GM20431 (cell line): ENCODE results near the gene SPAG5.

Experiments
- in situ Hi-C: fragments of 300-500 bp; cut with MseI, MboI; formaldehyde crosslinking; loops from one replicate; pipeline ENCODE4 v1.15.0; 2020; ENCODE audit warnings: low sequenced_read_pairs; ENCODE audit not compliant: unreplicated experiment

The SPAG5 gene, protein sequence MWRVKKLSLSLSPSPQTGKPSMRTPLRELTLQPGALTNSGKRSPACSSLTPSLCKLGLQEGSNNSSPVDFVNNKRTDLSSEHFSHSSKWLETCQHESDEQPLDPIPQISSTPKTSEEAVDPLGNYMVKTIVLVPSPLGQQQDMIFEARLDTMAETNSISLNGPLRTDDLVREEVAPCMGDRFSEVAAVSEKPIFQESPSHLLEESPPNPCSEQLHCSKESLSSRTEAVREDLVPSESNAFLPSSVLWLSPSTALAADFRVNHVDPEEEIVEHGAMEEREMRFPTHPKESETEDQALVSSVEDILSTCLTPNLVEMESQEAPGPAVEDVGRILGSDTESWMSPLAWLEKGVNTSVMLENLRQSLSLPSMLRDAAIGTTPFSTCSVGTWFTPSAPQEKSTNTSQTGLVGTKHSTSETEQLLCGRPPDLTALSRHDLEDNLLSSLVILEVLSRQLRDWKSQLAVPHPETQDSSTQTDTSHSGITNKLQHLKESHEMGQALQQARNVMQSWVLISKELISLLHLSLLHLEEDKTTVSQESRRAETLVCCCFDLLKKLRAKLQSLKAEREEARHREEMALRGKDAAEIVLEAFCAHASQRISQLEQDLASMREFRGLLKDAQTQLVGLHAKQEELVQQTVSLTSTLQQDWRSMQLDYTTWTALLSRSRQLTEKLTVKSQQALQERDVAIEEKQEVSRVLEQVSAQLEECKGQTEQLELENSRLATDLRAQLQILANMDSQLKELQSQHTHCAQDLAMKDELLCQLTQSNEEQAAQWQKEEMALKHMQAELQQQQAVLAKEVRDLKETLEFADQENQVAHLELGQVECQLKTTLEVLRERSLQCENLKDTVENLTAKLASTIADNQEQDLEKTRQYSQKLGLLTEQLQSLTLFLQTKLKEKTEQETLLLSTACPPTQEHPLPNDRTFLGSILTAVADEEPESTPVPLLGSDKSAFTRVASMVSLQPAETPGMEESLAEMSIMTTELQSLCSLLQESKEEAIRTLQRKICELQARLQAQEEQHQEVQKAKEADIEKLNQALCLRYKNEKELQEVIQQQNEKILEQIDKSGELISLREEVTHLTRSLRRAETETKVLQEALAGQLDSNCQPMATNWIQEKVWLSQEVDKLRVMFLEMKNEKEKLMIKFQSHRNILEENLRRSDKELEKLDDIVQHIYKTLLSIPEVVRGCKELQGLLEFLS

DNA sequence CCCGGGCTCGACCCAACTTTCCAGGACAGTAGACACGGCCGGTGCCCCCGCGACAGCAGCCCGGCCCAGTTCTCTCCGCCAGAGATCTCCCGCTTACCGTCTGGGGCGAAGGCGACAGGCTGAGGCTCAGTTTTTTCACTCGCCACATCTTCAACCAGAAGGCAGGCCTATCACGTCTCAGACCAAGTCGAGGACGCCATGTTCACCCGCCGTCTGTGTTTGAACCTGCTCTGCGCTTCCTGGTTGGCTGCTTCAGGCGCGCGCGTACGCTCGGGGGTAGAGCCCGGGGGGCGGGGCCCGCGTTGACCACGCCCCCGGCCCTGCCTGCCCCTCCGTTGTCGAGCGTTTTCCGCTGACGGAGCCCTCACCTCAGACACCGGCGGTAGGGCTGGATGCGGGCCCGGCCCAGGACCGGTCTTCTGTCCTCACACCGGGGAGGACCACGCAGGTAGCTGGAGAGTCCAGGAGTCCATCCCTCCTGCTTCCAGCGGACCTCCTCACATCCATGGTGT lies at the start of gene SPAG5:
TSS of gene SPAG5 (minus strand) at position 227 of the 512 bp plus-strand sequence. CDS start at position 148, 79 bp downstream.
- in situ Hi-C loops: no loop called here

DNA sequence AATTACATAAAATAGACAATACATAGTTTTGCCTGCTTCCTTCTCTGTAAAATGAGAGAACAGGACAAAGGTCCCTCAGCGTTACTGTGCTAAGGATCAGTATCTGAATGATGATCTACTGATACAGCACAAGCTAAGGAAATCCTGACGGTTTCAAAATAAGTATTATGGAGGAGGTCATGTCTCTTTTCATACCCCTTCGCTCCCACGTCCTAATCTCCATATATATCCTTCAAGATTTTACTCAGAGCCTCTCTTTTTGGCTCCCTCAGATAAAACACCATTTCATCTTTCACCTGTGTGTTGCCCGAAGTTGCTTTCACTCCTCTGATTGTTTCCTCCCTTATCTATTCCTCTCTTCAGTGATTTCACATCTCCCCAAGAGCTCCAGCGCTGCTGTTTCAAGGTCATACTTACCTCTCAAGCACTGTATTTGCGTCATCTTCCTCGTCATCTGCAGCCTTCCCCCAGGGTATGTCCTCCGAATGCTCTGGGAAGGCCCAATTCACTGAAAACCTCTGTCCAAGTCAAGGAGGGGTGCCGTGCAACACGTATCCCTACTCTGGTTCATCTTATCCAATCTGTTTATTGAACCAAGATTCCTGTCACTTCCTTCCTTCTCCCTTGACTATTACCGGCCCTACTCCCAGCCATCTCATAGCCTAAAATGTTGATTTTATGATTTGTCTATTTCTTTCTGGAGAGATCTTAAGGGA lies 47.4 kb upstream of the SPAG5 start:
- in situ Hi-C loops: no loop called here

DNA sequence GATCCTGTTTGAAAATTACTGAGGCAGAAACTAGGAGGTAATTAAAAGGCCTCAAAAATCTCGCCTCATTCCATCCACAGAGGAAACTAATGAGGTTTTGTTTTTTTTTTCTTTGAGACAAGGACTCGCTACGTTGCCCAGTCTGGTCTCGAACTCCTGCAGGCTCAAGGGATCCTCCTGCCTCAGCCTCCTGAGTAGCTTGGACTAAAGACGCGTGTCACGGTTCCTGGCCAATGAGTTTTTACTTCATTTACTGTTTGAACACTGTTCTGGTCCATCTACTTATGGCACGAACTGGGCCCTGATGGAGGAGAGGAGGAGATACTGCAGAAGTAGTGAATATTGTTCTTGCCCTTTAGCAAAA lies 46.7 kb upstream of the SPAG5 start:
- in situ Hi-C loops: no loop called here

DNA sequence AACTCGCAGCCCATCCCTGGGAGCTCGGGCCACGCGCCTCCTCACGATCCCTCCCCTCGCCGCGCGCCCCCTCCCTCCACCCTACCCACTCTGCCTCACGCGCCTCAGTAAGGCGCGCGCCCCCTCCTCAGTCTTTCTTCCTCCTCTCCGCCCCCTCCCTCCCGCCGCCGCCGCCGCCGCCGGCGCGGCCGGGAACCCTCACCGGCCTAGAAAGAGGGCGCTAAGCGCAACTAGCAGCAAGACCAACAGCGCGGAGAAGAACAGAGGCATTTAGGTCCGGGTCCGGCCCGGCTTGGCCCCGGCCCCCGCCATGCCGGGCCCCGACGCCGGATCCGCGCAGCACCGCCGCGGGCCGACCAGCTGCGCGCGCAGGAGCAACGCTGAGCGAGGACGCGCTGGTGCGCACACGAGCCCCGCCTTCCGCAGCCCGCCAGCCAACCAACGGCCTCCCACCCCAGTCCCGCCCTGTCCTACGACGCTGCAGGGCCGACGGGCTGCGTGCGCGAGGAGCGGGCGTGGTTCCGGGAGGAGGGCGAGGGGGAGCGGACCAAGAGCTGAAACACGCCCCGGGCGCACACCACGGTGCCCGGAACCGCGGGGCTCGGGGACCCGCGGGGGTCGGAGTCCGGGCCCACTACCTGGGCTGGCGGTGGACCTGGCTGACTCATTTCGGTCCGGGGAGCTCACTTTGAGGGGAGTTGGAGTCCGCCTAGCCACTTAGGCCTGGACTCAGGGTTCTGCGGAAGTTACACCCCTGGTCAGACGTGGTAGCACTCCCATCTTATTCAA lies 46.2 kb upstream of the SPAG5 start, which contains the start of gene BLTP2:
TSS of gene BLTP2 (minus strand) at position 372 of the 789 bp plus-strand sequence. CDS start at position 270, 102 bp downstream.
- in situ Hi-C loops: no loop called here

DNA sequence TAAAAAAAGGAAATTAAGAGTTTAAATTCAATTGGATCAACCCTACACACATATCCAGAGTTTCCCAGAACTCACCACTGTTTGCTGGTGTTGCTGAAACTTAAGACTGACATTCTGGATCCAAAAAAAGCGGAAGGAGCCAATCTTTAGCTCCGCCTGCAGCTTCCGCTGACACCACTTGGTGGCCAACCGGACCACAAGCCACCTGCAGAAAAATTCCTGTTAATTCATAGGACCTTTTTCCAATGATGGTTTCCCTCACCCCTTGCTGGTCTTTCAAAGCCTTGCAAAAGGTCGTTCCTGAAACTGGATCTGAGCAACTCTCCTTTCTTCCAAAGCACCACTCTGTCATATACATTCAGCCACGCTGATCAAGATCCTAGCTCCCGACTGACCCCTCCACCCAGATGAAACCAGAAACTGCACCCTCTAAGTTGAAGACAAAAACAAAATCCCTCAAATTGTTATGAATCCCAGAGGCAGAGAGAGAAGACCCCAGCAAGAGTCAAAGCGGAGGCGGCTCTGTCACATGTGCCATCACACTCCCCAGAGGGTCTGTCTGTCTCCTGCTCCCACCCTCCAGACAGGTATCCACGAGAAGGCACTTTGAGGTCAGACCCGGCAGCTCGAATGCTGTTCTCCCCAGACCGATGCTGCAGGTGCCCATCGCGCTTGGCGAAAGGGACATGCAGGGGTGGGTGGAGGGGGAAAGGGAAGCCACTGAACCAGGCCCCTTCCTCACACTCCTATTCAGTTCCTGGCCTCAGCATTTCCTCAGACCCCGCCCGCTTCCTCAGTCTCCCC lies 45.4 kb upstream of the SPAG5 start:
- in situ Hi-C loops: no loop called here

DNA sequence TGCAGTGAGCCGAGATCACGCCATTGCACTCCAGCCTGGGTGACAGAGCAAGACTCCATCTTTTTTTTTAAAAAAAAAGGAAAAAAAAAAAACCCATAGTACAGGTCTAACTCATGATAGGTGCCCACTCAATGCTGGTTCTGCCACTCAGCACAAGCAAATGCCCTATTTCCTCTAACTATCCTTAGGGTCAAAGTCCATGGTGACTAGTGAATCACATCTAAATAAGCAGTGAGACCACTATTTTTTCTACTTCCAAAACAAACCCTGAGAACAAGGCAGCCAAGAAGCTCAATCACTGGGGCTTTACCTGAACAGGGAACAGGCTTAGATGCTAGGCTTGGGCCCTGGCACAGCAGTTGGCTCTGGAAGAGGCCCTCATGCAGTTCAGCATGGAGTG lies 42.8 kb upstream of the SPAG5 start:
- in situ Hi-C loops: no loop called here

DNA sequence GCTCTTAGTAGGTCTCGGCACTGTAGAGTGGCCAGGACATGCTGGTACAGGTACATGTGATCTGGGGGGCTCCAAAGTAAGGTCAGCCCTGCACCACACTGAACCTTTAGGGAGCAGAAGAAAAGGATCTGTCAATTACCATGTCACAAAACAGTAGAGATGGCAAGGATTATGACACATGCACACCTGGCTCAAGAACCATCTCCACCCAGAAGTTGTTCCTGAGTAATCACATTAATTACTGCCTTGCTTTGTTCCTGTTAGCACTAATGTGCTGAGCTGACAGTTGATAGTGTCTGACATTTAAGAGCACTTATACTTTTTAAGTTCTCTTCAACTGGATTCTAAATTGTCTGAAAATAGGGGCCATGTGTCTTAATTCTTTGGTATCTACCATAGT lies 36.7 kb upstream of the SPAG5 start:
- in situ Hi-C loops: no loop called here

DNA sequence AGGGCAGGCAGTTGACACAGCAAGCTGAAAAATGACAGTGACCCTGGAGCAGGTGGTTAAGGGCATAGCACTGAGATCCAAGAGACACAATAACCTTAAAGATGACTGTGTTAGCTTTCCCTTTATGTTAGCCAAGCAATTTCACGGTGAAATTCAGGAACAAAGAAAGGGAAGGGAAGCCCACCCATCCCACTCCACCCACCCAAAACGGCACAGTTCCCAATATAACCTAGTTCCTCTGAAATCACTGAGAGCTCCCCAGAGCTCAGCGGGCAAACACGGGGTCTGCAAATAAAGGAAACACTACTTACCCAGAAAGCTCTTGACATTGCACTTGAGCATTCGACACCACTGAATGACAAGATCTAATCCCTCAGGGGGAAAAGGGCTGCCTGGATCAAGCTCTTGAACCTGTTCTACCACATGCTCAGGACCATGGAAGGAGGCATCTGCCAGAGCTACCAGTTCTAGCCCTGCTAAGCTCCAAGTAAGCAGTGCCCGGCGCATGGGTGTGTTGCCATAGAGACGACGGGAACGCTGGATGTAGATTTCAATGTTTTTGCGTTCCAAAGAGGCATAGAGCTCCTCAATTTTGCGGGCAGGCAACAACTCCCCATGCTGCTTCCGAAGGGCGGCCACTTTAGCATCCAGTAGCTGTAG lies 35.5 kb upstream of the SPAG5 start:
- in situ Hi-C loops: no loop called here

DNA sequence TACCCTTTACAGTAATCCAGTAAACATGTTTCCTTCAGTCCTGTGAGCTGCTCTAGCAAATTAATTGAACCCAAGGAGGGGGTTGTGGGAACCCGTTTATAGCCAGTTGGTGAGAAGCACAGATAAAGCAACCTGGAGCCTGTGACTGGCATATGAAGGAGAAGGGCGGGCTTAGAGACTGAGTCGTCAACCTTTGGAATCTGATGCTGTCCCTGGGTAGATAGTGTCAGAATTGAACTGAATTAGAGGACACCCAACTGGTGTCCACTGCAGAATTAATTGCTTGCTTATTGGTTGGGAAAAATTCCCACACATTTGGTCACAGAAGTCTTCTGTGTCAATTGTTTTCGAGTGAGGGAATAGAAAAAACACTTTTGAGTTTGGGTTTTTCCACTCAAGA lies 28.0 kb upstream of the SPAG5 start:
- in situ Hi-C loops: no loop called here

DNA sequence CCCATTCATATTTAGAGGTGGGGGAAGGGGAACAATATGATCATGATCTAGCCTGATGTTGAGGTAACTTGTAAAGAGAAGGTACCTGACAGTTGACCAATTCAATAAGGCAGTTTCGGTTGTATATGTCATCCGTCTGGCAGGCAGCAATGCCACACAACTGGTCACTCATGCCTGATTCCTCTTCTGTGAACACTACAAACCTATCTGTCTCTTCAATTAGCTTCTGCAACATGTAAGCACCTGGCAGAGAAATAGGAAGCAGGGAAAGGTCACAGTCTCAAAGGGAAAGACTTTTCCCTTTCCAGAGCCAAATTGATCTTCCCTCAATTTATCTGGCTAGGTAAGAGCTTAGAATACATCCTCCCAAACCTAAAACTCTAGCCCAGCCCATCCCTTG lies 25.3 kb upstream of the SPAG5 start:
- in situ Hi-C loops: no loop called here

DNA sequence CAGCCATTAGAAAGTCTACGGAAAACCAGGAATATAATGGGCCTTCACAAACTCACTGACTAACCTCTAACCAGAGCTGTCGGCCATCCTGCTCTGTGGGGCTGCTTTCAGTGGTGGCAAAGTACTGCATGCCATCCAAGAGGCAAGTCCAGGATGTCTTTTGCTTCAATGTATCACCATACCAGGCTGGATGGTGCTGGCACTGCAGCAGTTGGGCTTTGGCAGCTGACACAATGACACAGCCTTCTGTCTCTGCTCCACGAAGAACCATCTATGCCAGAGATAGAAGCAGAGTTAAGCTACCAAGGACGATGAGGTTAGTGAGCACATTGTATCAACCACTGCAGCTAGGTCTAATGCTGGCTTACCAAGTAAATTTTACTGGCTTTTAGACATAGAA lies 24.9 kb upstream of the SPAG5 start:
- in situ Hi-C loops: no loop called here

DNA sequence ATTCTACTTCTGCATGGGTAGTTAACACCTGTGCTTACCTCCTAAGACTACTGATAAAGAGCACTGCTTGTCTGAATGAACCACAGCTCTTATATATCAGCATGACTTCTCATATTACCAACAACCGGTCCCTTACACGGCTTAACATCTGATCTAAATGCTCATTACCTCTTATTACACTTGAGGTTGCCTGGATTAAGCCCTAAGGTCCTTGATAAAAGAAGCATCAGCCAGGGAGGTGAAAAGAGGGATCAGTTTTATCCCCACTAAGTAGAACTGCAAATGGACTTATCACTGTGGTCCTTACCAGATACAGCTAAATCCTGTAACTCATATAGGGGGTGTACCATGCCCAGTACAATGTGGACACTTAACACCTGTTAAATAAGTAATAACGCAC lies 23.4 kb upstream of the SPAG5 start:
- in situ Hi-C loops: no loop called here

DNA sequence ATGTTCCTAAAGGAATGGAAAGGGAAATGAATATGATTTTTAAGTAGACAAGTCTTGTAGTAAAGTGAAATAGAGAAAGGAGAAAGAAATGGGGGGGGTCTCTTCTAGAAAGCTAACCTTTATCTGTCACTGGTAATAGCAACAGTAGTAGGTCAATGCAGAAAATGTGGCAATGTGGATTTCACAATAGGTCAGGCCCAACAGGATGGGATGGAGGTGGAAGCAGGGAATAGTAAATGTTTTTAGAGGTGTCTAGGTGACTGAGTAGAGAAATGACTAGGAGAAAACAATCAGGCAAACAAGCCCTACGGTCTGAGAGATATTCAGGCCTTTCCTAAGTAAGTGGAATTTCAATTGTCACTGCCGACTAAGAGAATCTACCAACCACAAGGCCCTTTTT lies 21.2 kb upstream of the SPAG5 start:
- in situ Hi-C loops: no loop called here

DNA sequence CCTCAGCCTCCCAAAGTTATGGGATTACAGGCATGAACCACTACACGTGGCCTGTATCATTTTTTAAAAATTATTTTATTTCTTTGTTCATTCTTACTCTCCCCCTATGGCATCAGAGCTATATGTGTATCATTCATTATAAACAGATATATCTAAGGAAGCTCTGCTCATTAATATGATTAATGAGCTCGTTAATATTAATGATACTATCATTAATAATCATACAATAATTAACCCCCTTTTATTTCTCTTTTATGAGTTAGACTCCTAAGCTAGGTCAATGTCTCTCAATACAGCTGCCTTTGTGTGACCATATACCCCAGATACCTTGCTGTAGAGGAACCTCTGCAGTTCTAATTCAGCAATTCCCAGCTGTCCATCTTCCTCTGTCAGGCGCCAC lies 19.6 kb upstream of the SPAG5 start:
- in situ Hi-C loops: loop anchor here (10.0 kb wide), 1 partner anchor 124 kb away; no protein-coding TSS in a partner anchor

DNA sequence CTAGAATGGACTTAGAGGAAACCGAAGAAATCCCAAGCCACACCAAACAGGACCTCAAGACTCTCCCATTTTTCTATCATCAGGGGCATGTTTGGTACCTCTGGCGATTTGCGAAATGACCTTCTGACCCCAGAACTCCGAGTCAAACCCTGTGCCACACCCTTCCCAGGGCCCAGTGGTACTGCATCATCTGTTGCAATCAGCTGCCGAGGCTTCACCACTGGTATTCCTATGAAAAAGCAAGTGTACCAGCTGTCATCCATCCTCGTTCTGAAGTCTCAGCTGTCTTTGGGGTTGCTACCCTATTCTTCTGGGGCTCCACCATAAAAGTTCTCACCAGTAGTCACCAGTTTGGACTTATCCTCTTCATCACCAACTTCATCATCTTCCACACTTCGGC lies 17.5 kb upstream of the SPAG5 start:
- in situ Hi-C loops: loop anchor here (10.0 kb wide), 1 partner anchor 121 kb away; no protein-coding TSS in a partner anchor

DNA sequence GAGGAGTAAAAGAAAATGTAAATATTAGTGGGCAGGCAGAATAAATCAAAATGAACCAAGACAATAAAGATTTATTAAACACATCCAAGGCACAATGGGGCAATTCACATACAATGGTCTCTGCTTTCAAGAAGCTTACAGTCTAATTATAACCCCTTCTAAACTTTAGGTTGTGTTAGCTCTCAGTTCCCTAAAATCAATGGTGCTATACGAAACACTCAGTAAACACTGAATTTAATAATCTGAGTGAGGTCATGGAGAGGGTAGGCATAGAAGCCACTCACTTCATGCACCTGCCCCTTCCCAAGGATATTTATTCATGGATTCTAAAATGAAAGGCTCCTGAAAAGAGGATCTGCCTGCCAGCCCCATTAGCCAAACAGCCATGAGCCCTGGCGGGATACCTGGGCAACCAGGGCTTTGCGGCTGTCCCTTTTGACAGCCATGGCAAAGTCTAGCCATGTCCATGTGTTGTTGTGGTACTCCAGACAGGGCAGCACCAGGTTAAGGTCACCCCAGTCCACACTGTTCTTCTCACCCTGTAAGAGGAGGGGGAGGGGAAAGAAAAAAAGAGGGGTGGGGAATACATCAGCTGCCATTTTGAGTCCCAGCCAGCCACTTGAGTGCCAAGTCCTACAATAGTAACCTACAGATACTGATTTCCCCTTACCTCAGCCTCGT lies 16.6 kb upstream of the SPAG5 start:
- in situ Hi-C loops: loop anchor here (10.0 kb wide), 1 partner anchor 121 kb away; no protein-coding TSS in a partner anchor

DNA sequence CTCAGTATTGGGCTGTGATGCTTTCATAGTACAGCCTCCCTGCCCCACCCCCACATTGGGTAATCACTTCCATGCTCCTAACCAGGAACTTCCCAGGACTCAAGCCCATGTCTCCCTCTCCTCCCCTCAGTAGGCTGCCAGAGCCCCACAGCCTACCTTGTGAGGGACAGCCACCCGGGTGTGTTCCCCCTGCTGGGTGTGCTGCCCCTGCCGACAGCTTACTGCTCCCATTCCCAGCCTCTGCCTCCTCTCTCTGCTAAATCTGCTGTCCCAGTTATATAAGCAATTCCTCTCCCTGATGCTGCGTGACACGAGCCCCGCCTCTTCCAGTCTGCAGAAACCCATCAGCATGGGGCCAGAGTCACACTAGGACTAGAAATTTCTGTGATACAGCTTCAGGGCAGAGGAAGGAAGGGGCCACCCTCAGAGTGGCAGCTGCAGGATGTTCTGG lies 15.1 kb upstream of the SPAG5 start, which contains the start of gene RSKR:
TSS of gene RSKR (minus strand) at position 255 of the 451 bp plus-strand sequence. CDS start at position 231, 24 bp downstream.
- in situ Hi-C loops: loop anchor here (10.0 kb wide), 1 partner anchor 119 kb away; no protein-coding TSS in a partner anchor
